ENCODE results near the gene SORCS3. TPM values are rescaled to one million over a fixed set of nuclear protein-coding genes. Genes with fewer than 3 reads are reported as not detected.

The SORCS3 gene
- total and polyA plus RNA-seq, 2 experiments from 2014 or later, result not detected

- TF ChIP-seq EZH2phosphoT487 (IDR thresholded peaks at IDR 0.05; ENCODE audit: insufficient read depth, low read depth), result no peak
- no peak for TF ChIP-seq EZH2 (IDR thresholded peaks at IDR 0.05; ENCODE audit: insufficient read depth, poor library complexity, severe bottlenecking)
- H3K36me3 ChIP-seq (ENCODE audit: low read depth), result no peaks in the 10 kb centered on the region
- H3K4me1 ChIP-seq (ENCODE audit: insufficient read depth), result no peaks in the 10 kb centered on the region
- no peak overlapping the region for H3K9ac ChIP-seq
- no peaks in the 10 kb centered on the region for H4K20me1 ChIP-seq (ENCODE audit: insufficient read depth)
- H3K79me2 ChIP-seq (ENCODE audit: insufficient read depth), result no peaks in the 10 kb centered on the region
- in situ Hi-C loops (cut with MboI), result no loop called here
- H2AFZ ChIP-seq, result no peak overlapping the region
- no peaks in the 10 kb centered on the region for H3F3A ChIP-seq (ENCODE audit: insufficient read depth)
- 3 to 6% methylated on average over 4 of the region's 4 CpGs for WGBS, 2 experiments (ENCODE audit: low coverage in 1 of 2, low lambda C conversion rate in 2 of 2, missing lambda C conversion rate in 2 of 2)
- no peaks in the 10 kb centered on the region for H3K9me2 ChIP-seq (ENCODE audit: insufficient read depth)
- no peak overlapping the region for H3K4me3 ChIP-seq
- H3K4me2 ChIP-seq (ENCODE audit: unreplicated experiment), result no peak overlapping the region
- no peaks in the 10 kb centered on the region for H3K27me3 ChIP-seq (replicated peaks; ENCODE audit: insufficient read depth)
- no peaks in the 10 kb centered on the region for H3K9me3 ChIP-seq (ENCODE audit: low read depth)
- DNase-seq, result no peak
- H3K27ac ChIP-seq, result no peak overlapping the region
Observed at GRCh38 chr10:105195831-105196230, 554.7 kb downstream of the SORCS3 start.

- no peak overlapping the region for H3K9ac ChIP-seq
- no peaks in the 10 kb centered on the region for H3K27me3 ChIP-seq (replicated peaks; ENCODE audit: insufficient read depth)
- no peaks in the 10 kb centered on the region for H3K79me2 ChIP-seq (ENCODE audit: insufficient read depth)
- 4 to 7% methylated on average over 6 of the region's 6 CpGs for WGBS, 2 experiments (ENCODE audit: low coverage in 1 of 2, low lambda C conversion rate in 2 of 2, missing lambda C conversion rate in 2 of 2)
- H3K4me2 ChIP-seq (ENCODE audit: unreplicated experiment), result no peak overlapping the region
- no peak overlapping the region for H2AFZ ChIP-seq
- no peaks in the 10 kb centered on the region for H4K20me1 ChIP-seq (ENCODE audit: insufficient read depth)
- in situ Hi-C loops (cut with MboI), result no loop called here
- no peak for DNase-seq
- no peaks in the 10 kb centered on the region for H3F3A ChIP-seq (ENCODE audit: insufficient read depth)
- no peak overlapping the region for H3K4me3 ChIP-seq
- no peaks in the 10 kb centered on the region for H3K4me1 ChIP-seq (ENCODE audit: insufficient read depth)
- no peaks in the 10 kb centered on the region for H3K36me3 ChIP-seq (ENCODE audit: low read depth)
- H3K9me3 ChIP-seq (ENCODE audit: low read depth), result no peaks in the 10 kb centered on the region
- TF ChIP-seq EZH2 (IDR thresholded peaks at IDR 0.05; ENCODE audit: insufficient read depth, poor library complexity, severe bottlenecking) (no peak), EZH2phosphoT487 (IDR thresholded peaks at IDR 0.05; ENCODE audit: insufficient read depth, low read depth) (no peak)
- no peak overlapping the region for H3K27ac ChIP-seq
- no peaks in the 10 kb centered on the region for H3K9me2 ChIP-seq (ENCODE audit: insufficient read depth)
Observed at GRCh38 chr10:105197598-105198364, 556.7 kb downstream of the SORCS3 start.

GRCh38 chr10:105206616-105207015 is 565.5 kb downstream of the SORCS3 start:
- TF ChIP-seq EZH2 (IDR thresholded peaks at IDR 0.05; ENCODE audit: insufficient read depth, poor library complexity, severe bottlenecking) (no peak), EZH2phosphoT487 (IDR thresholded peaks at IDR 0.05; ENCODE audit: insufficient read depth, low read depth) (no peak)
- Histone ChIP-seq H3K9me2 (ENCODE audit: insufficient read depth) (no peaks in the 10 kb centered on the region), H4K20me1 (ENCODE audit: insufficient read depth) (no peaks in the 10 kb centered on the region), H3K4me1 (ENCODE audit: insufficient read depth) (no peaks in the 10 kb centered on the region), H2AFZ (no peak overlapping the region), H3K79me2 (ENCODE audit: insufficient read depth) (no peaks in the 10 kb centered on the region), H3K27me3 (replicated peaks; ENCODE audit: insufficient read depth) (no peaks in the 10 kb centered on the region), H3K27ac (no peak overlapping the region), H3F3A (ENCODE audit: insufficient read depth) (no peaks in the 10 kb centered on the region), H3K4me2 (ENCODE audit: unreplicated experiment) (no peak overlapping the region), H3K36me3 (ENCODE audit: low read depth) (no peaks in the 10 kb centered on the region), H3K4me3 (no peak overlapping the region), H3K9me3 (ENCODE audit: low read depth) (no peaks in the 10 kb centered on the region), H3K9ac (no peak overlapping the region)
- no peak for DNase-seq
- in situ Hi-C loops (cut with MboI), result no loop called here

- Histone ChIP-seq H3K27ac (no peak overlapping the region), H3K9me3 (ENCODE audit: low read depth) (no peaks in the 10 kb centered on the region), H3K27me3 (replicated peaks; ENCODE audit: insufficient read depth) (no peaks in the 10 kb centered on the region), H3K4me2 (ENCODE audit: unreplicated experiment) (no peak overlapping the region), H3K9me2 (ENCODE audit: insufficient read depth) (no peaks in the 10 kb centered on the region), H3K36me3 (ENCODE audit: low read depth) (no peaks in the 10 kb centered on the region), H3K79me2 (ENCODE audit: insufficient read depth) (no peaks in the 10 kb centered on the region), H3K4me3 (no peak overlapping the region), H3K4me1 (ENCODE audit: insufficient read depth) (no peaks in the 10 kb centered on the region), H3F3A (ENCODE audit: insufficient read depth) (no peaks in the 10 kb centered on the region), H4K20me1 (ENCODE audit: insufficient read depth) (no peaks in the 10 kb centered on the region), H2AFZ (no peak overlapping the region), H3K9ac (no peak overlapping the region)
- in situ Hi-C loops (cut with MboI), result no loop called here
- no peak for TF ChIP-seq EZH2phosphoT487 (IDR thresholded peaks at IDR 0.05; ENCODE audit: insufficient read depth, low read depth)
- TF ChIP-seq EZH2 (IDR thresholded peaks at IDR 0.05; ENCODE audit: insufficient read depth, poor library complexity, severe bottlenecking), result no peak
- DNase-seq, result no peak
- 8 to 22% methylated on average over 4 of the region's 4 CpGs for WGBS, 2 experiments (ENCODE audit: low coverage in 1 of 2, low lambda C conversion rate in 2 of 2, missing lambda C conversion rate in 2 of 2)
Observed at GRCh38 chr10:105207476-105207995, 566.4 kb downstream of the SORCS3 start.
